Activated CD4-positive, alpha-beta T cell treated with anti-CD3 and anti-CD28 coated beads for 4 hours (primary cell): ENCODE data around the gene INO80D.
"Not testable (repeated sequence)": the region's sequence is repeated elsewhere in the genome, so short reads cannot be mapped to it uniquely, and the experiment has no call there.

ENCODE experiments used
- DNase-seq, 2 donors: peaks; one replicate each; pipeline ENCODE4 v3.0.0-alpha.2; 2020

INO80D gene

DNA sequence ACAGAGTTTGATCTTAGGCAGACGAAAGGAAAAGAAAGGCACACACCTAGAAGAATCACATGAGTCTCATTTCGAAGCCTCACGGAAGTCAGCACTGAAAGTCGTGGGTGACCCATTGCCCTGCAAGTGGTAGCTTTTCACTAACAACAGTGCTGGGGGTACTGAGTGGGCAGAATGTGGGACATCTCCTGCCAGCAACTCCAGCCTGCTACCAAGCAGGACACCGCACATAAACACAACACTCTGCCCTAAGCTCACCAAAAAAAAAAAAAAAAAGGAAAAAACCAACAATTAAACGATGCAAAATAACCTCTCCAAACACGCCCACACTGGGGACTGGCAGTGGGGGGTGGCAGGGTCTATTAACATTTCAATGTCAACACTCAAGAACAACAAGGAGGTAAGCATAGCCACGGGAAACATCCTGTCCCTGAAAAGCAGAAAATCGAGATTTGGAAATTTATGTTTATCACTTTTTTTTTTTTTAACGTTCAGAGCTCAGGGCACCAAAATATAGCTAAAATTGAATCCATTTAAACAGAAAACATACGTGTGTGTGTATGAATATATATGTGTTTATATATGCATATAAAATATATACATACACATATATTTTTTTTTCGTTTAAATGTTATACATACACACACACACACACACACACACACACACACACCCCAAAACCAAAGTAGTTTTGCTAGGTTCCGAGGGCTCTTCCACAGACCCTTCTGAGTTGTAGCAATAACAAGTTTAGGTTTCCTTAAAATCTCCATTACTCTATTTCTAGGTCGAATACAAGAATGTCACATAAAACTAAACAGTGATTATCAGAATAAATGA, 2.2 kb downstream of the INO80D start:
- peak in 1 of 2 donors; percentile 4 for DNase-seq

DNA sequence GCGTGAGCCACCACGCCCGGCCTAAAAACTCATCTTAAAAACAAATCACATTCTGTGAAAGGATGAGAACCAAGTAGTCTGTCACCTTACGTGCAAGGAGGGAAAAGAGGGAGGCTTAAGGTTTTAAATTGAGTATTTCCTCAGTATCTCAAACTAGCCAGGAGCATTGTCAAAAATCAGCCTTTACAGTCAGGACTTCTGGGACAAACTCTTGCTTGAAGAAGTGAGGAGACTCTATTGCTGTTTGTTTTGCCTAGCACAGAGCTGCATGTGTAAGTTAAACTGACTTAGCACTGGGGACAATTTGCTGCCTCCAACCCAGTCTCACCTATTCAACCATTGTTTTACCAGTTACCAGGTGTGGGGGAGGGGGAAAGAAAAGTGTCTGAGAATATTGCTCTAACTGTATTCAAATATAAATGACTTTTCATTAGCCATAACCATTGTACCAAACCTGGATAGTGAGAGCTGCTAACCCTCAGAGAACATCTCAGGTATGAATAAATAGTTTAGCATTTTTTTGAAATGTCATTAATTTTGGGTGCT, 3.6 kb downstream of the INO80D start:
- DNase-seq: no peak

- DNase-seq: no peak
These were observed 5.0 kb downstream of the INO80D start for GRCh38 chr2:206080927-206081326.

GRCh38 chr2:206079699-206080465, 6.1 kb downstream of the INO80D start:
- no peak for DNase-seq

- not testable (repeated sequence) for DNase-seq
These were observed 8.1 kb downstream of the INO80D start for GRCh38 chr2:206077879-206078278.

- DNase-seq: no peak
These were observed 10.9 kb downstream of the INO80D start for GRCh38 chr2:206075113-206075512.

DNA sequence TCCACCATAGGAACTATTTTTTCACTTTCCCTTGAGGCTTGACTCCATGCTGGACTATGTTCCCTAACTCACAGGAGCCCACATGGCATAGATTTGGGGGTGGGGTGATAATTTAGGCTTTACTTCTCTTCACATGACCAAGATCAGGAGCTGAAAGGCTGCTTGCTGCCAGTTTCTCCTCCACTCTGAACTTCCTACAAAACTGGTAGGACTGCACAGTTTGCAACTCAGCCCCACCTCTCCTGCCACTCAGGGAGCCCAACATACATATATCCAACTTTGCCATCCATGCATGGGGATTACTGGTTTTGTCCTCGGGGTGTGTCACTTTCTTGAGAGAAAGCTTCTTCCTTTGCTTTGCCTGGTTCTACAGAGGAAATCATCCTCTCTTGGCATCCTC, 14.2 kb downstream of the INO80D start:
- DNase-seq: no peak

- DNase-seq: no peak
These were observed 16.6 kb downstream of the INO80D start for GRCh38 chr2:206069417-206069816.

DNA sequence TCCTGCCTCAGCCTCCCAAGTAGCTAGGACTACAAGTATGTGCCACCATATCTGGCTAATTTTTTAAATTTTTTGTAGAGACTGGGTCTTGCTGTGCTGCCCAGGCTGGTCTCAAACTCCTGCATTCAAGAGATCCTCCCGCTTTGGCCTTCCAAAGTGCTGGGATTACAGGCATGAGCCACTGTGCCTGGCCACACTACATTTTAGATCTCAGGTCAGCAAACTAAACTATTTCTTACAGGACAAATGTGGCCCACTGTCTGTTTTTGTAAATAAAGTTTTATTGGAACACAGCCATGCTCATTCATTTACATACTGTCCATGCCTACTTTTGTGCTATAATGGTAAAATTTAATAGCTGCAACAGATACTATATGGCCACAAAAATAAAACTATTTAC, 17.8 kb downstream of the INO80D start:
- DNase-seq: no peak

DNA sequence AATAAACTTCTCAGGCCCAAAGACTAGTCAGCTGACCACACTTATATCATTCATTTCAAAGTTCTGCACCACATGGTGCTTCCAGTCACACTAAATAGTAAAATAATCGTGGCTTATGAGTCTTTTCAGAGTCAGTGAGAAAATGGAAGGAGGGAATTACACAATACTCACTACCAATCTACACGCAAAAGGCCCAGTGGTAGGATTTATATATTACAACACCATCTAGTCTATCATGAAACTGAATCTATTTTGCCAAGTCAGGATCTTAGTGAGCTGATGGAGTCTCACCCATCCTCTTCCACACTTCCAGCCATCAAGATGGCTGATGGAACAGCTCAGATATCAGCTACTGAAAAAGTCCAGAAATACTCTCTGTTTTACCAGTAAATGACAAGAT, 21.9 kb downstream of the INO80D start:
- no peak for DNase-seq

- DNase-seq: no peak
These were observed 22.3 kb downstream of the INO80D start for GRCh38 chr2:206063635-206064034.

GRCh38 chr2:206062724-206063123, 23.2 kb downstream of the INO80D start:
- no peak for DNase-seq

DNA sequence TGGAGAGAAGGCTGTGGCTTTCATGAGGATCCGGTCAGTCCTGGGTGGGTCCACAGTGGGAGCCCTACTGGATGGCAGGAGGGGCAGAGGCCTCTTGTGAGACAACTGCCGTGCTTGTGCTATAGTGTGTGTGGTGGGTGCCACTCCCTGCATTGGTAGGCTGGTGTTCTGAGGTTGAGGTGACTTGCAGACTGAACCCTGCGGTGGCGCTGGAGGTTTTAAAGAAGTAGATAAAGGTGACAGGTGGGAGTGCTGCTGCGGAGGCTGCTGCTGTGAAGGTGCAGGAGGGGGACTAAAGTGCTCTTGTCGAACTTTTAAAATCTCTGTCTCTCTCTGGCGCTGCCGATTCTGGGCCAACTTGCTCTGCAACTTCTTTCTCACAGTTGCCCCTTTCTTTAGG, 29.7 kb downstream of the INO80D start:
- DNase-seq: no peak

DNA sequence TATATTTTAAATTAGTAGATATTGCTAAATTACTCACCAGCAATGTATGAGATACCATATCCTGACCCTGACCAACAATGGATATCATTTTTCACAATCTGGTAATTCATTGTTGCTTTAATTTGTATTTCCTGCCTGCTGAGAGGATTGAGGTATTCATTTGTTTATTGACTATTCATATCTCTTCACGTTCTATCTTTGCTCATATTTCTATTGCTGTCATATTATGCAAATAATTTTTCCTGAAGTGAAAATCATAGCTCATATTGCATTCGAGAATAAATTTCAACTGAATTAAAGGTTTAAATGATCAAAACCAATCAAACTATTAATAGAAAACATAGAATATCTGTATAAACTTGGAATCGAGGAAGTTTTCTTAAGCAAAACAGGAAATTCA, 31.0 kb downstream of the INO80D start:
- DNase-seq: no peak

DNA sequence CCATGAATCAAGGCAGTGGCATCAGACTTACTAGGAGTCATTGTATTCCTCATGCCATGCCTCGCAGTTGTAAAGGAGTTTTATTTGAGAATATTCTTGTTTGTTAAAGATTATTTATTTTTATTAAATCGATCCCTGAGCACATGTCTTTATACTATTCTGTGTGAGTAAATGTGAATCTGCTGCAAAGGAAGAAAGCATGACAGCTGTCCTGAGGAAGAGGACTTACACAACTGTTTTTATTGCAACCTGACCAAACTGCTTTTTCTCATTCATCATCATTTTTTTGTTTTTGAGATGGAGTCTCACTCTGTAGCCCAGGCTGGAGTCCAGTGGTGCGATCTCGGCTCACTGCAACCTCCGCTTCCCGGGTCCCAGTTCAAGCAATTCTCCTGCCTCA, 34.1 kb downstream of the INO80D start:
- no peak for DNase-seq

DNA sequence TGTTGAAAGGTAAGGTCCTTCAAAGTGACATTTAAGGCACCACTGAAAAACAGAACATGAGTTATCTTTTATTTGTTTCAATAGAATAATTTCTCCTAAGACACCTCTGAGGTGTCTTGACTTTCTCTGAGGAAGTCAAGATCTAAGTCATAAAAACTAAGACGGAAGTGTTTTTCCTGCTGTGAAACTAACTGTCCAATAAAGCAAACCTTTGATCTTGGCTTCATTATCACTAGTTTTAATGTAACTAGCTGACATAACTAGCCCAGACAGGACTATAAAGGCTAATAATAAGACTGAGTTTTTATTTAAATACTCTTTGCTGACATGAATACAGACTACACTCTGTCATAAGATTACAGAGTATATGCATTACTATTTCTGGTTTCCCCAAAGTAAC, 36.6 kb downstream of the INO80D start:
- DNase-seq: no peak

DNA sequence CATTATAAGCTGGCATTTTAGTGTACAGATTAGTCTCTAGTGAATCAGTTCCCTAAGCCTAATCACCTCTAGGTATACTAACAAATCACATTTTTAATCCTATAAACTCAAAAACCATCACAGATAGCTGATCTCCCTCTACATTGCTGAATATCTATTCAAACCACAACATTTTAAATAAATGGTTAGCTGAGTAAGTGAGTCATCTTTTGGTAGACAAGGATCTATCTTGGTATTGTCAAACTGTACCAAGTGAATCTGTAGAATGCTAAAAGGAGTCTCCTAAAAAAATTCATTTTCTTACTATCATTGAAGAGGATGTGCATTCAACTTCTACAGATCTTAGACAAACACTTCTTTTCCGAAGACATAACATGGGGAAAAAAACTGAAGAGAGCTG, 40.7 kb downstream of the INO80D start:
- no peak for DNase-seq

GRCh38 chr2:206040525-206040924, 45.4 kb downstream of the INO80D start:
- DNase-seq: no peak

GRCh38 chr2:206035393-206035792, 50.6 kb downstream of the INO80D start:
- DNase-seq: not testable (repeated sequence)

GRCh38 chr2:206033452-206033851, 52.5 kb downstream of the INO80D start:
- not testable (repeated sequence) for DNase-seq

GRCh38 chr2:206031950-206032567, 53.9 kb downstream of the INO80D start:
- DNase-seq: no peak

- DNase-seq: no peak
These were observed 54.7 kb downstream of the INO80D start for GRCh38 chr2:206031162-206031784.

DNA sequence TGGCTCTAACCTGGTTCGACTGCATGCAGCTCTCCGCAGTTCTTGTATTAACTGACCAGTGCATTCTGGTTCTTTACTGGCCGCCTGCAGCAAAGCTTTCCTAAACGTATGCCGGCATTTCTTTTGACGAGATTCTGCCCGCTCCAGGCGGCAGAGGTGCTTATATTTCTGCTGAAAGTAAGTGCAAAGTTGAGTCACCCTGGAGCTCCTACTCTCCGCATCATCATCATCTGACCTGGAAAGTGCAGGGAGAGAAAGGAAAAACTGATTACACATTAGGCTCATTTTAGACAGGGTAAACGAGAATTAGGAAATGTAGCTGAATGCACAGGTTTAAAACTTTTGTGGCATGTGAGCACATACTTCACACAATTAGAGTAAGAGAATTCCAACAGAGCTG, 57.9 kb downstream of the INO80D start:
- no peak for DNase-seq
